ENCODE measurements around the gene THAP4. TPM values are rescaled to one million over a fixed set of nuclear protein-coding genes. Genes with fewer than 3 reads are reported as not detected.
A peak's percentile ranks its signal among the peaks of the same experiment; 100 is the strongest.

The THAP4 gene
- total RNA-seq, 1 donor from 2014 or later = 23.7 TPM

DNA sequence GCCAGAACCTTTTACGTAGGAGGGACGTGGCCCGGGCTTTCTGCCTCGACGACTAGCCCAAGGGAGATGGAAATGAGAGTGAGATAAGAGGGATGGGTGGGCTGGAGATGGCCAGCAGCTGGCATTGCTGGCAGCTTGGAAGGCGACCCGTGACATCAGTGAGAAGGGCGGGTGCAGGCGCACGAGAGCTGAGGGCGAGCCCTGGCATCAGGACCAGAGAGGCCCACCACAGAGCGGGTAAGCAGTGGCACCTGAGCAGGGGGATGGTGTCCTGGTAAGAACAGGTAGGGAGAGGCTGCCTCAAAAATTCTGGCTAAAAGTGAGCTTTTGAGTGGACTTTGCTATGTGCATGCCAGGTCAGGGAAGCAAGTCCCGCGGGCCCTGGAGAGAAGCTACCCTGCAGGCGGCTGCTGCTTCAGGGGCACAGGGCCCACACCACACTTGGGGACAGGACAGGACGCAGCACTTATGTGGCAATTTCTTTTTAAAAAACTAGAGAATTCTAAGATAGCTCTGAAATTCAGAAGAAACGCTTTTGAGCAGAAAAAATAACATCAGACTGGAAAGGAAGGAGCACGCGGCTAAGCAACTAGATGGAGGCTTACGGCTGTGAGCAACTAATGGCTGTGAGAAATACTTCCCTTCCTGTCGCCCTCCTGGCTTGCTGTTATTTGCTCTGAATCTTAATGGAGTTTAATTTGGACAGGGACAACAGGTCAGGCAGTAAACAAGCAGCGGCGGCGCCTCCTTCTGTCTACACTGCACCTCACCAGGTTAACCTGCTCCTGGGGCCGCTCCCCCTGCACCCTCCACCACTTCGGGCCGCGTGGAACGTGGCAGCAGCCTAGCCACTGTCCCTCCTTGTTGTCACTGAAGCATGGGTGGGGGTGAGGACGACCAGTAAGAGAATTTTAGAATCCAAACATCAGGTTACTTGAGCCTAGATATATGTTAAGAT lies 20.5 kb downstream of the THAP4 start:
- CTCF ChIA-PET = no interaction called here

DNA sequence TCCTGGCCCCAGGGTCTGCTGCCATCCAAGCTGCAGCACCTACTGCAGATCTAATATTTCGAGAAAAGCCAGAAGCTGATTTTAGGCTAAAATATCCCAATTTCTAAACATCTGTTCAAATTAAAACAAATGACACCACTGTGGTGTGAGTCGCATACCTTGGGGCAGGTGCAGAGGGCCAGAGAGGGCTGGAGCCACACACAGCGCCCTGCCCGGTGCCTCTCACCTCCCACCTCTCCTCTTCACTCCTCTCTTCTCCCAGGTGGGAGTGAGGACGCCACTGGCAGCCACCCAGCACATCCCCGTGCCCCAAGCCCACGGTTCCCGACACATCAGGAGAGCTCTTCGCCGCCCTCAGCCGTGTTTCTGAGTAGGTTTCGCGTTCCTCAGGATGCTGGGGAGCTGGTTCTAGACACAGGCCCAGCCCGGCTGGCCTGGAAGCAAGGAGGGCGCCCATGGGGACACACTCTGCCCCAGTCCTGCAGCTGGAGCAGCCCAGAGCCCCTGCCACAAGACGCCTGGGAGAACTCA lies 21.4 kb downstream of the THAP4 start:
- intact Hi-C loops (cut with micrococcal nuclease) = loop anchor here (5.0 to 10.0 kb wide), 5 partner anchors 87 to 1051 kb away; partner anchors contain the start of genes DUSP28, ING5, PPP1R7 and RNPEPL1
- H3K36me3 Mint-ChIP-seq (ENCODE audit: low read depth) = peaks cover 6% of the 10 kb centered on the region
- no peak for ATAC-seq (ENCODE audit: low read depth)
- ChIA-PET CTCF (no interaction called here), POLR2A (no interaction called here)
- no peak for DNase-seq
- H3K27ac Mint-ChIP-seq = no peak overlapping the region
- peaks cover 27% of the 10 kb centered on the region for H3K4me1 Mint-ChIP-seq
- no peaks in the 10 kb centered on the region for H3K9me3 Mint-ChIP-seq
- H3K4me3 Mint-ChIP-seq = no peak overlapping the region
- H3K27me3 Mint-ChIP-seq = no peaks in the 10 kb centered on the region
- TF ChIP-seq, protein P1, sequence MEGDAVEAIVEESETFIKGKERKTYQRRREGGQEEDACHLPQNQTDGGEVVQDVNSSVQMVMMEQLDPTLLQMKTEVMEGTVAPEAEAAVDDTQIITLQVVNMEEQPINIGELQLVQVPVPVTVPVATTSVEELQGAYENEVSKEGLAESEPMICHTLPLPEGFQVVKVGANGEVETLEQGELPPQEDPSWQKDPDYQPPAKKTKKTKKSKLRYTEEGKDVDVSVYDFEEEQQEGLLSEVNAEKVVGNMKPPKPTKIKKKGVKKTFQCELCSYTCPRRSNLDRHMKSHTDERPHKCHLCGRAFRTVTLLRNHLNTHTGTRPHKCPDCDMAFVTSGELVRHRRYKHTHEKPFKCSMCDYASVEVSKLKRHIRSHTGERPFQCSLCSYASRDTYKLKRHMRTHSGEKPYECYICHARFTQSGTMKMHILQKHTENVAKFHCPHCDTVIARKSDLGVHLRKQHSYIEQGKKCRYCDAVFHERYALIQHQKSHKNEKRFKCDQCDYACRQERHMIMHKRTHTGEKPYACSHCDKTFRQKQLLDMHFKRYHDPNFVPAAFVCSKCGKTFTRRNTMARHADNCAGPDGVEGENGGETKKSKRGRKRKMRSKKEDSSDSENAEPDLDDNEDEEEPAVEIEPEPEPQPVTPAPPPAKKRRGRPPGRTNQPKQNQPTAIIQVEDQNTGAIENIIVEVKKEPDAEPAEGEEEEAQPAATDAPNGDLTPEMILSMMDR (IDR thresholded peaks at IDR 0.05) = no peak

More for the DNA sequence above, 20.5 kb downstream of the THAP4 start:
- TF ChIP-seq, protein P1 (IDR thresholded peaks at IDR 0.05) = no peak
- intact Hi-C loops (cut with micrococcal nuclease) = loop anchor here (1.0 to 10.0 kb wide), 6 partner anchors 21 to 1052 kb away; partner anchors contain the start of genes ATG4B, DUSP28, ING5 and PPP1R7
- Mint-ChIP-seq H3K27ac (peak overlapping the region; percentile 9), H3K4me1 (peaks cover 24% of the 10 kb centered on the region), H3K4me3 (no peak overlapping the region), H3K9me3 (peaks cover 5% of the 10 kb centered on the region), H3K36me3 (ENCODE audit: low read depth) (peaks cover 12% of the 10 kb centered on the region), H3K27me3 (no peaks in the 10 kb centered on the region)
- no peak for ATAC-seq (ENCODE audit: low read depth)
- no peak for DNase-seq
- POLR2A ChIA-PET = no interaction called here

DNA sequence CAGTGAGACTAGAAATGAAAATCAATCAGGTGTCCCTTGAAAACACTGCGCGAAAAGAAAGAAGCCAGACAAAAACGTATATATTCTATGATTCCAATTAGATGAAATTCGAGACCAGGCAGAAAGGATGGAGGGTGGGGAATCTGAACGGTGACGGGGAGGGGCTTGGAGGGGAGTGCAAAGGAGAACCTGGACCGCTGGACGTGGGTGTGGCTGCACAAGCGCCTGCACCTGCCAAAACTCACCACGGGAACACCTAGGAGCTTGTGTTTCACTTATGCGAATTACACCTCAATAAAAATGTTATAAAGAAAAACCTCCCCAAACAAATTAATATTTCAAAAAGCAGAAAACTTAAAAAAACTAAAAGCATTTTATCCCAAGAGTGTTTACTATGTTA lies 21.9 kb downstream of the THAP4 start:
- TF ChIP-seq, protein P1 (IDR thresholded peaks at IDR 0.05) = no peak
- ChIA-PET POLR2A (no interaction called here), CTCF (no interaction called here)
- Mint-ChIP-seq H3K27ac (no peak overlapping the region), H3K4me1 (peaks cover 29% of the 10 kb centered on the region), H3K36me3 (ENCODE audit: low read depth) (peaks cover 3% of the 10 kb centered on the region), H3K27me3 (no peaks in the 10 kb centered on the region), H3K4me3 (no peak overlapping the region), H3K9me3 (no peaks in the 10 kb centered on the region)
- DNase-seq (no peak), ATAC-seq (ENCODE audit: low read depth) (no peak)
- intact Hi-C loops (cut with micrococcal nuclease) = loop anchor here (5.0 to 10.0 kb wide), 5 partner anchors 87 to 1050 kb away; partner anchors contain the start of genes DUSP28, ING5, PPP1R7 and RNPEPL1

GRCh38 chr2:241613017-241613780 lies 23.8 kb downstream of the THAP4 start:
- H3K4me1 Mint-ChIP-seq = peaks cover 34% of the 10 kb centered on the region
- no peak overlapping the region for H3K4me3 Mint-ChIP-seq
- peaks cover 3% of the 10 kb centered on the region for H3K36me3 Mint-ChIP-seq (ENCODE audit: low read depth)
- TF ChIP-seq, protein P1 (IDR thresholded peaks at IDR 0.05) = no peak
- no peak overlapping the region for H3K27ac Mint-ChIP-seq
- no peaks in the 10 kb centered on the region for H3K27me3 Mint-ChIP-seq
- no peak for DNase-seq
- H3K9me3 Mint-ChIP-seq = no peaks in the 10 kb centered on the region
- POLR2A ChIA-PET = no interaction called here
- intact Hi-C loops (cut with micrococcal nuclease) = loop anchor here (5.0 to 10.0 kb wide), 5 partner anchors 256 to 1048 kb away; partner anchors contain the start of genes DUSP28, FARP2, PPP1R7 and RNPEPL1
- CTCF ChIA-PET = no interaction called here
- no peak for ATAC-seq (ENCODE audit: low read depth)

Data from activated B cell treated with CpG ODN at 0.5 μM for 24 hours (primary cell).